Effector memory CD4-positive, alpha-beta T cell (primary cell): ENCODE data around the gene R3HCC1L.
"Not testable (repeated sequence)": the region's sequence is repeated elsewhere in the genome, so short reads cannot be mapped to it uniquely, and the experiment has no call there.

Experiments used
- DNase-seq, 3 donors: peaks; one replicate each; pipeline ENCODE4 v3.0.0-alpha.2; 2020
- H3K27ac ChIP-seq: 2 replicates; pipeline ENCODE4 v1.7.0; 2013; ENCODE audit warnings: mild to moderate bottlenecking, low read length, moderate library complexity; ENCODE audit not compliant: insufficient read depth, poor library complexity, severe bottlenecking
- H3K27me3 ChIP-seq: replicated peaks from 2 replicates; pipeline ENCODE4 v1.7.0; 2013; ENCODE audit warnings: mild to moderate bottlenecking, low read length; ENCODE audit not compliant: insufficient read depth, control insufficient read depth, poor library complexity, severe bottlenecking
- H3K36me3 ChIP-seq: 2 replicates; pipeline ENCODE4 v1.7.0; 2013; ENCODE audit warnings: mild to moderate bottlenecking, low read length, moderate library complexity; ENCODE audit not compliant: control insufficient read depth, insufficient read depth
- H3K4me1 ChIP-seq: 2 replicates; pipeline ENCODE4 v1.7.0; 2013; ENCODE audit warnings: low read length, mild to moderate bottlenecking; ENCODE audit not compliant: control insufficient read depth, insufficient read depth, poor library complexity, severe bottlenecking
- H3K4me3 ChIP-seq: 2 replicates; pipeline ENCODE4 v1.7.0; 2013; ENCODE audit warnings: low read length, low read depth, mild to moderate bottlenecking; ENCODE audit not compliant: insufficient read depth, poor library complexity, severe bottlenecking
- H3K9me3 ChIP-seq: 2 replicates; pipeline ENCODE4 v1.7.0; 2013; ENCODE audit warnings: mild to moderate bottlenecking, low read length, moderate library complexity; ENCODE audit not compliant: control insufficient read depth

Gene R3HCC1L

DNA sequence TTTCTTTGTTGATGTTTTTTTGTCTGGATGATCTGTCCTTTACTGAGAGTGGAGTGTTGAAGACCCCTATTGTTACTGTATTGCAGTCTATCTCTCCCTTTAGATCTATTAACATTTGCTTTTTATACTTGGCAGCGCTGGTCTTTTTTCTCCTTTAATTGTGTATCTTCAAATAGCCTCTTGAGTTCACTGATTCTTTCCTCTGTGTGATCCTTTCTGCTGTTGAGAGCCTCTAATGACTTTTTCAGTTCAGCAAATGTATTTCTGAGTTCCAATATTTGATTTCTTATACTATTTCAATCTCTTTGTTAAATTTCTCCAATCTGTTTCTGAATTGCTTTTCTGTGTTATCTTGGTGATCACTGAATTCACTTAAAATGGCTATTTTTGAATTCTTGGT is 15.4 kb downstream of the R3HCC1L start:
- peaks cover 4% of the 10 kb centered on the region for H3K9me3 ChIP-seq
- no peaks in the 10 kb centered on the region for H3K27me3 ChIP-seq
- no peak overlapping the region for H3K27ac ChIP-seq
- no peak for DNase-seq
- H3K36me3 ChIP-seq, result peaks cover 4% of the 10 kb centered on the region
- H3K4me3 ChIP-seq, result no peak overlapping the region
- H3K4me1 ChIP-seq, result no peaks in the 10 kb centered on the region

- Histone ChIP-seq H3K36me3 (peaks cover 4% of the 10 kb centered on the region), H3K4me3 (no peak overlapping the region), H3K4me1 (no peaks in the 10 kb centered on the region), H3K27me3 (no peaks in the 10 kb centered on the region), H3K27ac (no peak overlapping the region), H3K9me3 (peaks cover 4% of the 10 kb centered on the region)
- no peak for DNase-seq
Measured at GRCh38 chr10:98150544-98150943, 16.1 kb downstream of the R3HCC1L start.

GRCh38 chr10:98152778-98153177 is 18.3 kb downstream of the R3HCC1L start:
- H3K4me3 ChIP-seq, H3K9me3 ChIP-seq, H3K27me3 ChIP-seq, H3K4me1 ChIP-seq, H3K27ac ChIP-seq, DNase-seq, H3K36me3 ChIP-seq: not testable (repeated sequence)

DNA sequence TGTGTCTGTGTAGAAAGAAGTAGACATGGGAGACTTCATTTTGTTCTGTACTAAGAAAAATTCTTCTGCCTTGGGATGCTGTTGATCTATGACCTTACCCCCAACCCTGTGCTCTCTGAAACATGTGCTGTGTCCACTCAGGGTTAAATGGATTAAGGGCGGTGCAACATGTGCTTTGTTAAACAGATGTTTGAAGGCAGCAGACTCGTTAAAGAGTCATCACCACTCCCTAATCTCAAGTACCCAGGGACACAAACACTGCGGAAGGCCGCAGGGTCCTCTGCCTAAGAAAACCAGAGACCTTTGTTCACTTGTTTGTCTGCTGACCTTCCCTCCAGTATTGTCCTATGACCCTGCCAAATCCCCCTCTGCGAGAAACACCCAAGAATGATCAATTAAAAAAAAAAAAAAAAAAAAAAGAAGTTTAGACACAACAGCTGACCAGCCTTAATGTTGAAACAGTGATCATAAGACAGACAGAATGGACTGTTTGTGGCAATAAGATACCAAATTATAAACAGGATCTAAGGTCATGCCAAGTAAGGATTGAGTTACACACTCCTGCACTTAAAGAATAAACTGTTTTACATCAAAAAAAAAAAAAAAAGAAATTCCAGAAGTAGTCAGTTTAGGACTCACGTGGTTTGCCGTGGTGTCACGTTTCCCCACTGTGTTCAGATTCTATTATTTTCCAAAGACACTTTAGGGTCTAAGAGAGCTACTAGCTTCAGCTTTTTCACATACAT is 18.9 kb downstream of the R3HCC1L start:
- not testable (repeated sequence) for DNase-seq, H3K27me3 ChIP-seq, H3K9me3 ChIP-seq, H3K4me1 ChIP-seq, H3K27ac ChIP-seq, H3K36me3 ChIP-seq, H3K4me3 ChIP-seq

DNA sequence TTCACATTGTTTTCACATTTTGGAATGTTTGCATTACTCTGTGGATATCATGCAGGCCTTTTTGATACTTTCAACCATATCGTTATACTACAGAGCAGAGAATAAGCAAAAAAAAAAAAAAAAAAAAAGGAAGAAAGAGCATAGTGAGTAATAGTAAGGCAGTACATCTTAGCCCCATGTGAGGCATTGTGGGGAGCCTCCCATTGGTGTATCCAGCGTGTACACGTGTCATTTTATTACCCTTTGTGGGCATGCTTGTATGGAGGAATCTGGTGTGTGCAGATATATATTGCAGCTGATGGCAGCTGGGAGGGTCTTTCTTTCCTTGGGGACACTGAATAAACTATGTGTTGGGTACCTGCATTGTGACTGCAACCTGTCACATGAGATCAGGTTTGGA is 19.6 kb downstream of the R3HCC1L start:
- Histone ChIP-seq H3K4me1 (no peaks in the 10 kb centered on the region), H3K9me3 (no peaks in the 10 kb centered on the region), H3K4me3 (no peak overlapping the region), H3K27ac (no peak overlapping the region), H3K36me3 (peaks cover 9% of the 10 kb centered on the region), H3K27me3 (no peaks in the 10 kb centered on the region)
- no peak for DNase-seq

- no peak overlapping the region for H3K4me3 ChIP-seq
- no peaks in the 10 kb centered on the region for H3K4me1 ChIP-seq
- H3K9me3 ChIP-seq, result no peaks in the 10 kb centered on the region
- no peak overlapping the region for H3K27ac ChIP-seq
- H3K36me3 ChIP-seq, result peaks cover 9% of the 10 kb centered on the region
- DNase-seq, result no peak
- H3K27me3 ChIP-seq, result no peaks in the 10 kb centered on the region
Measured at GRCh38 chr10:98158576-98158975, 24.1 kb downstream of the R3HCC1L start.

DNA sequence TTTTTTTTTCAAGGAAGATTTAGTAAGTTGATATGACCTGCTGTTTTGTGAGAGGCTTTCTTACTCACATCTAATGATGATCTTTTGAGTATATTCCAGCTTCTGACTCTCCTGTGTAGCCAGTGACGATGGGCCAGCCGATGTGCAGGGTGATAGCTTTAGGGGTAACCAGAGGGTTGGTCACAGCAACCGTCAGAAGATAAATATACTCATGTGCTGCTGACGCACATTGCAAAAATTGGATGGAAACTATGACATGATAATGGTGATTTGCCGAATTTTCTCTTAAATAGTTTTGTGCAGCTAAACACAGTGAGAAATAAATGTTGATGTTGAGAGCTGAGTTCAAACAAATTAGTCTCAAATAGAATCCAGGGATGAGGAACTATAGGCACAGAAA is 29.5 kb downstream of the R3HCC1L start:
- Histone ChIP-seq H3K27me3 (no peaks in the 10 kb centered on the region), H3K9me3 (no peaks in the 10 kb centered on the region), H3K27ac (no peak overlapping the region), H3K36me3 (peaks cover 29% of the 10 kb centered on the region), H3K4me1 (no peaks in the 10 kb centered on the region), H3K4me3 (no peak overlapping the region)
- DNase-seq, result no peak

DNA sequence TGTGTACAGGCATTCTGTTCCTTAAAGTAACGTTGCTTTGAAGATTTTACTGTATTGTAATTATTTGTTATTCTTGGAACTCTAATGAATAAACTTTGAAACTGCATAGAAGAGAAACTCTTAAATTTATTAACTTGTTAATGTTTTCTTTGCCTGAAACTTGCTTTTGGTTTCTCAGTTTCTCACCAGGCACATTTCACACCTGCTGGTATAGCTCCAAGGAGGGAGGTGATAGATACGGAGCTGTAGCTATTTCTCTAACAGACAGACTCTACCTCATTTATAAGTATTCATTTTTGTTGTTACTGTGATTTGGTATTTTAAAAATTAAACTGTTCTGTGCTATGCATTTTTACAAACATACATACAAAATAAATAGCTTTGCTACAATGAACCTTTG is 32.7 kb downstream of the R3HCC1L start:
- H3K27me3 ChIP-seq, result no peaks in the 10 kb centered on the region
- no peaks in the 10 kb centered on the region for H3K4me1 ChIP-seq
- no peak for DNase-seq
- no peaks in the 10 kb centered on the region for H3K9me3 ChIP-seq
- no peak overlapping the region for H3K4me3 ChIP-seq
- no peak overlapping the region for H3K27ac ChIP-seq
- peaks cover 25% of the 10 kb centered on the region for H3K36me3 ChIP-seq

- H3K27me3 ChIP-seq, result no peaks in the 10 kb centered on the region
- no peak for DNase-seq
- H3K27ac ChIP-seq, result no peak overlapping the region
- no peaks in the 10 kb centered on the region for H3K4me1 ChIP-seq
- no peaks in the 10 kb centered on the region for H3K9me3 ChIP-seq
- peaks cover 25% of the 10 kb centered on the region for H3K36me3 ChIP-seq
- H3K4me3 ChIP-seq, result no peak overlapping the region
Measured at GRCh38 chr10:98168147-98168546, 33.7 kb downstream of the R3HCC1L start.

GRCh38 chr10:98168766-98169165 is 34.3 kb downstream of the R3HCC1L start:
- Histone ChIP-seq H3K27me3 (no peaks in the 10 kb centered on the region), H3K4me1 (no peaks in the 10 kb centered on the region), H3K27ac (no peak overlapping the region), H3K4me3 (no peak overlapping the region), H3K9me3 (no peaks in the 10 kb centered on the region), H3K36me3 (peaks cover 25% of the 10 kb centered on the region)
- DNase-seq, result no peak
